Esophagus (tissue), 2 donors: ENCODE data around the gene PPFIBP1. TPM values are rescaled to one million over a fixed set of nuclear protein-coding genes. Genes with fewer than 3 reads are reported as not detected.
"Not testable (repeated sequence)": the region's sequence is repeated elsewhere in the genome, so short reads cannot be mapped to it uniquely, and the experiment has no call there.

Experiments
- H3K27ac ChIP-seq, 2 donors: one replicate each; pipeline ENCODE4 v1.5.1; 2013; ENCODE audit warnings: low read depth in 2 of 2, mild to moderate bottlenecking in 2 of 2, inconsistent platforms in 1 of 2, low read length in 1 of 2, moderate library complexity in 1 of 2
- H3K27me3 ChIP-seq, 2 donors: one replicate each; pipeline ENCODE4 v1.6.1; 2013; ENCODE audit warnings: low read length in 2 of 2, control low read depth in 1 of 2, mild to moderate bottlenecking in 1 of 2; ENCODE audit not compliant: insufficient read depth in 2 of 2, control insufficient read depth in 1 of 2
- H3K36me3 ChIP-seq, 2 donors: one replicate each; pipeline ENCODE4 v1.6.1; 2013; ENCODE audit warnings: low read length in 1 of 2; ENCODE audit not compliant: control insufficient read depth in 2 of 2, insufficient read depth in 2 of 2
- H3K4me1 ChIP-seq, 2 donors: one replicate each; pipeline ENCODE4 v1.6.1; 2013; ENCODE audit warnings: low read length in 1 of 2; ENCODE audit not compliant: control insufficient read depth in 2 of 2, insufficient read depth in 2 of 2
- H3K4me3 ChIP-seq, 2 donors: one replicate each; pipeline ENCODE4 v1.5.1; 2013; ENCODE audit warnings: low read length in 2 of 2, mild to moderate bottlenecking in 2 of 2, low read depth in 1 of 2, moderate library complexity in 1 of 2
- H3K9me3 ChIP-seq, 2 donors: one replicate each; pipeline ENCODE4 v1.6.1; 2013; ENCODE audit warnings: mild to moderate bottlenecking in 2 of 2, low read depth in 1 of 2, low read length in 1 of 2, moderate library complexity in 1 of 2; ENCODE audit not compliant: control insufficient read depth in 2 of 2, insufficient read depth in 1 of 2
- WGBS, 2 donors: extraction: QIAGEN DNeasy Blood & Tissue Kit; methylation state at CpG; one replicate each; pipeline ENCODE4 v1.1.7; 2013; 5-methylcytosine and 5-hydroxymethylcytosine counted together
- polyA plus RNA-seq, 2 donors: library from polyadenylated mRNA; stranded (reverse); fragments of 200-250 nt; gene quantifications; one replicate each; pipeline ENCODE4 v1.2.3, GENCODE V29; 2013
- donor health status: healthy with polysubstance abuse.
- donor health status: Bipolar disorder and iron deficiency.

The PPFIBP1 gene
- polyA plus RNA-seq, 2 donors: 12.0 to 13.4 TPM

- Histone ChIP-seq H3K9me3 (no peaks in the 10 kb centered on the region), H3K27ac (peak overlapping the region in 1 of 2 donors; percentile 31), H3K27me3 (no peaks in the 10 kb centered on the region), H3K4me1 (peaks cover 0 to 3% of the 10 kb centered on the region in 2 donors), H3K4me3 (no peak overlapping the region), H3K36me3 (peaks cover 0 to 2% of the 10 kb centered on the region in 2 donors)
- WGBS, 2 donors: 46 to 53% methylated on average over 7 of the region's 7 CpGs
Measured at GRCh38 chr12:27627123-27627852, 103.3 kb downstream of the PPFIBP1 start.

DNA sequence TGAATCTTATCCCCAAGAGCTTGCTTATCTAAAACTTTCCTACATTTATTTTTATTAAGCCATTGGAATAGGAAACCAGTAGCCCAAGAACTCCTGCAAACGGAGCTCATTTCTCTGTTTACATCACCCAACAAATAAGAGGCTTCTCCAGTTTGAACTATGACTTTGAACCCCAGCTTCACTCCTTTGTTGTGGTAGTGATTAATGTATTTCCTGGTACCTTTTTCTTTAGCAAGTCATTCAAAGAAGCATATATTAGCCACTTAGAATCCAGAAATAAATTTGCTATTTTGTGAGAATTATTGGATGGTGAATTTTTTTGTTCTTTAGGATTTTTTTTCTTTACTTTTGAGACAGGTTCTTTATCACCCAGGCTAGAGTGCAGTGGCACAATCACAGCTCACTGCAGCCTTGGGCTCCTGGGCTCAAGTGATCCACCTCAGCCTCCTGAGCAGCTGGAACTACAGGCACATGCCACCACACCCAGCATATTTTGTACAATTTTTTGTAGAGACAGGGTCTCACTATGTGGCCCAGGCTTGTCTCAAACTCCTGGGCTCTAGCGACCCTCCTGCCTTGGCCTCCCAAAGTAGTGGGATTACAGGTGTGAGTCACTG, 104.0 kb downstream of the PPFIBP1 start:
- not testable (repeated sequence) for H3K9me3 ChIP-seq, H3K27me3 ChIP-seq, H3K4me3 ChIP-seq, H3K36me3 ChIP-seq, H3K4me1 ChIP-seq
- WGBS, 2 donors: 31 to 45% methylated on average over 2 of the region's 2 CpGs
- H3K27ac ChIP-seq: peak overlapping the region in 1 of 2 donors; percentile 76

- not testable (repeated sequence) for H3K36me3 ChIP-seq, H3K9me3 ChIP-seq, H3K4me1 ChIP-seq, H3K27me3 ChIP-seq, H3K4me3 ChIP-seq, H3K27ac ChIP-seq
- WGBS, 2 donors: 81 to 93% methylated on average over 2 of the region's 2 CpGs
Measured at GRCh38 chr12:27630219-27630618, 106.2 kb downstream of the PPFIBP1 start.

- Histone ChIP-seq H3K27ac (no peak overlapping the region), H3K36me3 (peaks cover 0 to 2% of the 10 kb centered on the region in 2 donors), H3K27me3 (no peaks in the 10 kb centered on the region), H3K9me3 (no peaks in the 10 kb centered on the region), H3K4me3 (no peak overlapping the region), H3K4me1 (peaks cover 0 to 3% of the 10 kb centered on the region in 2 donors)
- 81 to 91% methylated on average over 5 of the region's 5 CpGs for WGBS, 2 donors
Measured at GRCh38 chr12:27631365-27631764, 107.4 kb downstream of the PPFIBP1 start.

GRCh38 chr12:27631813-27632491, 107.9 kb downstream of the PPFIBP1 start:
- H3K4me1 ChIP-seq: peaks cover 0 to 3% of the 10 kb centered on the region in 2 donors
- H3K9me3 ChIP-seq: no peaks in the 10 kb centered on the region
- no peak overlapping the region for H3K27ac ChIP-seq
- no peaks in the 10 kb centered on the region for H3K27me3 ChIP-seq
- peaks cover 0 to 2% of the 10 kb centered on the region in 2 donors for H3K36me3 ChIP-seq
- no peak overlapping the region for H3K4me3 ChIP-seq
- 35 to 50% methylated on average over 2 of the region's 2 CpGs for WGBS, 2 donors

DNA sequence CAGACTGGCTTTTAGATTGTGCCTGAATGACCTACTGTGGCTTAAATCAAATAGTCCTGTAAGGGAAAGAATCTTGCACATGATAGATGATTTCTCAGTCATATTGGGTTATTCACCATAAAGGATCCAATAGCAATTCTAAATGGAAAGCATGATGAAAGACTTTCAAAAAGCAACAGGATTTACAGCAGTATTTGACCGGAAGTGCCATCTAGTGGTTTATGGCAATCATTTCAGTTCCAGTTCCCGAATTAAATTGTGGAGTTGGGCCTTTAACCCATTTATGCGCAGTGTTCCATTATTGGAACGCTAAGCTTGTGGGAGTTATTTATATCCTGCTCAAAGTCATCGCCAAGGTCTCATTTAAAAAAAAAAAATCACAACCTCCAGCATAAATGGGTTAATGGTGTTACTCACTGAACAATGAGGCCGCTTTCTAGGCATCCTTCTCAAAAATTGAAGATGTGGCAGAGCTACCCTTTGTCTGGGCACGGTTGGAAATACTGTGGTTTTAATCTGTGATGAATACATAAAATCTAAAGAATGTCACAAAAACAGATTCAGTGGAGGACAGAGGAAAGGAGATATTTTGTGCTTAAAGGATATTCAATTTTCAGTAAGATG, 111.5 kb downstream of the PPFIBP1 start:
- Histone ChIP-seq H3K27ac (no peak overlapping the region), H3K36me3 (no peaks in the 10 kb centered on the region), H3K9me3 (no peaks in the 10 kb centered on the region), H3K4me3 (no peak overlapping the region), H3K4me1 (no peaks in the 10 kb centered on the region), H3K27me3 (no peaks in the 10 kb centered on the region)
- 56% methylated on average over 7 of the region's 7 CpGs for WGBS, 2 donors

- not testable (repeated sequence) for H3K9me3 ChIP-seq, H3K4me3 ChIP-seq, H3K4me1 ChIP-seq, H3K36me3 ChIP-seq, H3K27ac ChIP-seq, H3K27me3 ChIP-seq
- 84 to 87% methylated on average over 4 of the region's 4 CpGs for WGBS, 2 donors
Measured at GRCh38 chr12:27636569-27636968, 112.6 kb downstream of the PPFIBP1 start.

- Histone ChIP-seq H3K27me3 (no peaks in the 10 kb centered on the region), H3K9me3 (no peaks in the 10 kb centered on the region), H3K36me3 (no peaks in the 10 kb centered on the region), H3K27ac (no peak overlapping the region), H3K4me3 (no peak overlapping the region), H3K4me1 (no peaks in the 10 kb centered on the region)
- WGBS, 2 donors: 86 to 94% methylated on average over 1 of the region's 1 CpG
Measured at GRCh38 chr12:27637524-27637923, 113.5 kb downstream of the PPFIBP1 start.

DNA sequence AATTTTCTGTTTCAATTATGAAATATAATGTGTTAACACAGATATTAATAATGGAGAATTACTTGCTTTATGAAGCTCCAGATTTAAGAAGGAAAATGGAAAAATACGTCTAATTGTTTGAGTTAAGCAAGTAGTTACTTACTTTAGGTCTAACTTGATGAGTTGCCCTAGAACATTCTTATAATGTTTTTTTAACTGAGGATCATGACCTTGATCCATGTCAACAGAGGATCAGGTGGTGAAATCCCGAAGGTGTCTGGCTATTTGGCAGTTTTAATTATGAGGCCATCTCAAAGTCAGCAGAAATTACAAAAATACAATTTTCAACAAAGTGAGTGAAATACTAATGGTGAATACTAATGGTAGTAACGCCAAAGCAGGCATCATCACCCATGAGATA, 115.3 kb downstream of the PPFIBP1 start:
- Histone ChIP-seq H3K36me3 (no peaks in the 10 kb centered on the region), H3K27me3 (no peaks in the 10 kb centered on the region), H3K27ac (no peak overlapping the region), H3K9me3 (no peaks in the 10 kb centered on the region), H3K4me1 (no peaks in the 10 kb centered on the region), H3K4me3 (no peak overlapping the region)
- 73 to 75% methylated on average over 3 of the region's 3 CpGs for WGBS, 2 donors
